ENCODE data around the gene C5orf63. TPM values are rescaled to one million over a fixed set of nuclear protein-coding genes. Genes with fewer than 3 reads are reported as not detected.

The C5orf63 gene
- total and polyA plus RNA-seq, 10 of the 15 experiments (the other 5 are each of a cell fraction or from before 2014, with no cell fraction given), result 8.7 to 54.3 (median 11.9) TPM

DNA sequence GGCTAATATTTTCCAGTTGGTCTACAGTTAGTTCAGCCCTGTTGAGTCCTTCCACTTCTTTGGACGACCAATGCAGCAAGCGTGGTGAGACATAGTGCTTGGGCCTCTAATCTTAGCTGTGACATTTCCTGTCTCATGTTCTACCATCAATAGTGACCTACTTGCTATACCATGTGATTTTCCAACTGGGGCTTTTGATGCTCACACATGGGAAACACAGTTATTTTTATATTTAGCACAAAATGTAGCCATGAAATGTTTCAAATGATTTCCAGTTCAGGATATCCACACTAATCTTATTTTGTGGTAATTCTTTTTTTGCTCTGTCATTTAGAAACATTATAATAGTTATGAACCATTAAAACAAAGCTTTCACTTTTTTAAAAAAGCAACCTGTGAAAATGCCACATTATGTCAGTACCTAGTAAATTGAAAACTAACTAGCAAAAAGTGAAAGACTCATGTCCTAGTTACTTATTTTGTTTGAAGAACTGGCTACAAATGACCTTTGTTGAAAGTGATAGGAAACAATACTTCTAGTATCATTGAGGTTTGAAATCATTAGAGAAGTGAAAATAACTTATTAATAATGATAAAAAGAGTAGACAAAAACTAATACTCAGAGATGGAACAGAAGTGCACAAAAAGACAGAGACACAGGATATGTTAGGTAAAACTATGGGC, 61.2 kb downstream of the C5orf63 start (continued):
- TF ChIP-seq, protein P1, sequence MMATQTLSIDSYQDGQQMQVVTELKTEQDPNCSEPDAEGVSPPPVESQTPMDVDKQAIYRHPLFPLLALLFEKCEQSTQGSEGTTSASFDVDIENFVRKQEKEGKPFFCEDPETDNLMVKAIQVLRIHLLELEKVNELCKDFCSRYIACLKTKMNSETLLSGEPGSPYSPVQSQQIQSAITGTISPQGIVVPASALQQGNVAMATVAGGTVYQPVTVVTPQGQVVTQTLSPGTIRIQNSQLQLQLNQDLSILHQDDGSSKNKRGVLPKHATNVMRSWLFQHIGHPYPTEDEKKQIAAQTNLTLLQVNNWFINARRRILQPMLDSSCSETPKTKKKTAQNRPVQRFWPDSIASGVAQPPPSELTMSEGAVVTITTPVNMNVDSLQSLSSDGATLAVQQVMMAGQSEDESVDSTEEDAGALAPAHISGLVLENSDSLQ (IDR thresholded peaks at IDR 0.05), result peak; percentile 24; the same call in 1 of the 2 replicates

DNA sequence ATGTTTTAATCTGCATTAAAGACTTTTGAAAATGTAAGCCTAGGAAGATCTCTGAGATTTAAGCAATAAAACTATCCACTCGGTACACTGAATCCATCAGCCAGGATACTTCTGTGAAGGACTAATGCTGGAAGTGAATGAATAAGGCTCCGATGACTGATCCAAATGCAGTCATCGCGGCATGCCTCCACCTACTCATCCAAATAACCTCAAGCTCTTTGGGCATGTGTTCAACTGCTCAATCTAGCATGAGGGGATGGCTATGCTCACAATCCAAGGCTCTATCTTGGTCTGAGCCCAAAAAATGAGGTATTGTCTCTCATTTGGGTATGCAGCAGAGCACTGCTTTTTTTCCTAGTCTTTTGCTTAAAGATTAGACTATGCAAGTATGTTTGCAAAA, 62.1 kb downstream of the C5orf63 start:
- H3K4me1 ChIP-seq (ENCODE audit: control insufficient read depth, insufficient read depth, low read length), result peaks cover 25% of the 10 kb centered on the region
- no peak for ATAC-seq
- no peak for FAIRE-seq
- RAD21 ChIA-PET (ENCODE audit: unreplicated experiment), result interaction anchor here (0.6 to 6.7 kb wide), 8 partner anchors 12 to 233 kb away, joined by 3 to 107 read pairs (median 6); no protein-coding TSS in a partner anchor
- peaks cover 1% of the 10 kb centered on the region; the same call in 2 of the 3 replicates for H3K9me3 ChIP-seq (replicated peaks; ENCODE audit: control insufficient read depth, insufficient read depth, low read length)
- H3K4me3 ChIP-seq, result no peak overlapping the region
- WGBS (ENCODE audit: insufficient coverage, insufficient replicate concordance, low lambda C conversion rate, missing lambda C conversion rate), result 100% methylated on average over 4 of the region's 4 CpGs
- POLR2A ChIA-PET, result interaction anchor here (0.6 to 6.7 kb wide), 10 partner anchors 12 to 644 kb away, joined by 3 to 114 read pairs (median 6); no protein-coding TSS in a partner anchor
- no peaks in the 10 kb centered on the region for H3K36me3 ChIP-seq (ENCODE audit: control insufficient read depth in 2 of 2, insufficient read depth in 2 of 2, low read length in 1 of 2)
- H4K20me1 ChIP-seq (ENCODE audit: control insufficient read depth, insufficient read depth), result no peaks in the 10 kb centered on the region
- H3K27ac ChIP-seq (ENCODE audit: control insufficient read depth, insufficient read depth), result peak overlapping the region; percentile 65
- TF ChIP-seq ZNF207 (IDR thresholded peaks at IDR 0.05; ENCODE audit: borderline replicate concordance), result no peak
- no peak for TF ChIP-seq POU2F2 (IDR thresholded peaks at IDR 0.05; ENCODE audit: borderline replicate concordance, low read depth, low read length)
- TF ChIP-seq ZZZ3 (IDR thresholded peaks at IDR 0.05; ENCODE audit: control insufficient read depth, insufficient read length, low read depth), result no peak
- TF ChIP-seq HDAC6 (IDR thresholded peaks at IDR 0.05; ENCODE audit: unreplicated experiment), result no peak
- TF ChIP-seq, protein P2, sequence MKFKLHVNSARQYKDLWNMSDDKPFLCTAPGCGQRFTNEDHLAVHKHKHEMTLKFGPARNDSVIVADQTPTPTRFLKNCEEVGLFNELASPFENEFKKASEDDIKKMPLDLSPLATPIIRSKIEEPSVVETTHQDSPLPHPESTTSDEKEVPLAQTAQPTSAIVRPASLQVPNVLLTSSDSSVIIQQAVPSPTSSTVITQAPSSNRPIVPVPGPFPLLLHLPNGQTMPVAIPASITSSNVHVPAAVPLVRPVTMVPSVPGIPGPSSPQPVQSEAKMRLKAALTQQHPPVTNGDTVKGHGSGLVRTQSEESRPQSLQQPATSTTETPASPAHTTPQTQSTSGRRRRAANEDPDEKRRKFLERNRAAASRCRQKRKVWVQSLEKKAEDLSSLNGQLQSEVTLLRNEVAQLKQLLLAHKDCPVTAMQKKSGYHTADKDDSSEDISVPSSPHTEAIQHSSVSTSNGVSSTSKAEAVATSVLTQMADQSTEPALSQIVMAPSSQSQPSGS (IDR thresholded peaks at IDR 0.05; ENCODE audit: low read length), result no peak
- TF ChIP-seq HCFC1 (IDR thresholded peaks at IDR 0.05; ENCODE audit: low read length), result no peak
- TF ChIP-seq, protein P3, sequence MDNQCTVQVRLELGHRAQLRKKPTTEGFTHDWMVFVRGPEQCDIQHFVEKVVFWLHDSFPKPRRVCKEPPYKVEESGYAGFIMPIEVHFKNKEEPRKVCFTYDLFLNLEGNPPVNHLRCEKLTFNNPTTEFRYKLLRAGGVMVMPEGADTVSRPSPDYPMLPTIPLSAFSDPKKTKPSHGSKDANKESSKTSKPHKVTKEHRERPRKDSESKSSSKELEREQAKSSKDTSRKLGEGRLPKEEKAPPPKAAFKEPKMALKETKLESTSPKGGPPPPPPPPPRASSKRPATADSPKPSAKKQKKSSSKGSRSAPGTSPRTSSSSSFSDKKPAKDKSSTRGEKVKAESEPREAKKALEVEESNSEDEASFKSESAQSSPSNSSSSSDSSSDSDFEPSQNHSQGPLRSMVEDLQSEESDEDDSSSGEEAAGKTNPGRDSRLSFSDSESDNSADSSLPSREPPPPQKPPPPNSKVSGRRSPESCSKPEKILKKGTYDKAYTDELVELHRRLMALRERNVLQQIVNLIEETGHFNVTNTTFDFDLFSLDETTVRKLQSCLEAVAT (IDR thresholded peaks at IDR 0.05), result no peak
- TF ChIP-seq MEF2B (IDR thresholded peaks at IDR 0.05; ENCODE audit: partially characterized antibody, poor library complexity, severe bottlenecking), result no peak
- TF ChIP-seq PAX5 (IDR thresholded peaks at IDR 0.05; ENCODE audit: borderline replicate concordance, low read depth, low read length), result no peak
- no peak for TF ChIP-seq MXI1 (IDR thresholded peaks at IDR 0.05; ENCODE audit: low read depth, low read length)
- TF ChIP-seq STAT3 (IDR thresholded peaks at IDR 0.05; ENCODE audit: low read depth, low read length), result no peak
- no peak for TF ChIP-seq JUNB (IDR thresholded peaks at IDR 0.05)
- TF ChIP-seq, protein P4, sequence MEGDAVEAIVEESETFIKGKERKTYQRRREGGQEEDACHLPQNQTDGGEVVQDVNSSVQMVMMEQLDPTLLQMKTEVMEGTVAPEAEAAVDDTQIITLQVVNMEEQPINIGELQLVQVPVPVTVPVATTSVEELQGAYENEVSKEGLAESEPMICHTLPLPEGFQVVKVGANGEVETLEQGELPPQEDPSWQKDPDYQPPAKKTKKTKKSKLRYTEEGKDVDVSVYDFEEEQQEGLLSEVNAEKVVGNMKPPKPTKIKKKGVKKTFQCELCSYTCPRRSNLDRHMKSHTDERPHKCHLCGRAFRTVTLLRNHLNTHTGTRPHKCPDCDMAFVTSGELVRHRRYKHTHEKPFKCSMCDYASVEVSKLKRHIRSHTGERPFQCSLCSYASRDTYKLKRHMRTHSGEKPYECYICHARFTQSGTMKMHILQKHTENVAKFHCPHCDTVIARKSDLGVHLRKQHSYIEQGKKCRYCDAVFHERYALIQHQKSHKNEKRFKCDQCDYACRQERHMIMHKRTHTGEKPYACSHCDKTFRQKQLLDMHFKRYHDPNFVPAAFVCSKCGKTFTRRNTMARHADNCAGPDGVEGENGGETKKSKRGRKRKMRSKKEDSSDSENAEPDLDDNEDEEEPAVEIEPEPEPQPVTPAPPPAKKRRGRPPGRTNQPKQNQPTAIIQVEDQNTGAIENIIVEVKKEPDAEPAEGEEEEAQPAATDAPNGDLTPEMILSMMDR (IDR thresholded peaks at IDR 0.05 in 2 of 3, conservative IDR thresholded peaks at IDR 0.05 in 1 of 3; ENCODE audit: control insufficient read depth in 2 of 3, extremely low read depth in 1 of 3, insufficient read depth in 1 of 3, low read depth in 3 of 3, low read length in 3 of 3), result no peak
- in situ Hi-C loops (cut with MboI) (no loop called here), intact Hi-C loops (cut with micrococcal nuclease; ENCODE audit: unreplicated experiment) (loop anchor here (5.0 kb wide), 2 partner anchors 234 to 569 kb away; partner anchors contain the start of gene LMNB1)
- H3K79me2 ChIP-seq (ENCODE audit: control insufficient read depth, insufficient read depth, low read length), result no peaks in the 10 kb centered on the region; the same call in 1 of the 2 replicates
- H3K9ac ChIP-seq (ENCODE audit: control insufficient read depth, insufficient read depth, low read length), result no peak overlapping the region
- H3K27me3 ChIP-seq (replicated peaks in 1 of 2; ENCODE audit: control insufficient read depth in 2 of 2, insufficient read depth in 2 of 2, low read length in 1 of 2), result no peaks in the 10 kb centered on the region
- no peak overlapping the region for H2AFZ ChIP-seq (ENCODE audit: control insufficient read depth, low read depth, low read length)
- DNase-seq (ENCODE audit: low read depth, low spot score), result no peak
- CTCF ChIA-PET, result interaction anchor here (1.1 to 4.0 kb wide), 5 partner anchors 13 to 47 kb away, joined by 4 to 25 read pairs (median 5); no protein-coding TSS in a partner anchor
- BruUV-seq (replicated peaks), result no TSS peak
- H3K4me2 ChIP-seq (ENCODE audit: control insufficient read depth, insufficient read depth), result peak overlapping the region; percentile 28
- SMC1A ChIA-PET (ENCODE audit: uncharacterized antibody, unreplicated experiment), result interaction anchor here (0.6 to 8.3 kb wide), 14 partner anchors 9 to 310 kb away, joined by 3 to 156 read pairs (median 6); partner anchors contain the start of gene MARCHF3

All from GM12878 (cell line).